Right kidney (tissue), 1 donor: ENCODE measurements around the gene SGSM1.

ENCODE experiments used
- DNase-seq: peaks from one replicate; pipeline ENCODE4 v3.0.0-alpha.2; 2016

The SGSM1 gene

GRCh38 chr22:24806663-24807001 lies 621 bp downstream of the SGSM1 start:
- peak; percentile 24 for DNase-seq

- DNase-seq: peak; percentile 33
Measured at GRCh38 chr22:24807284-24807950, 1.4 kb downstream of the SGSM1 start.

GRCh38 chr22:24809331-24809730 lies 3.3 kb downstream of the SGSM1 start:
- DNase-seq: no peak

DNA sequence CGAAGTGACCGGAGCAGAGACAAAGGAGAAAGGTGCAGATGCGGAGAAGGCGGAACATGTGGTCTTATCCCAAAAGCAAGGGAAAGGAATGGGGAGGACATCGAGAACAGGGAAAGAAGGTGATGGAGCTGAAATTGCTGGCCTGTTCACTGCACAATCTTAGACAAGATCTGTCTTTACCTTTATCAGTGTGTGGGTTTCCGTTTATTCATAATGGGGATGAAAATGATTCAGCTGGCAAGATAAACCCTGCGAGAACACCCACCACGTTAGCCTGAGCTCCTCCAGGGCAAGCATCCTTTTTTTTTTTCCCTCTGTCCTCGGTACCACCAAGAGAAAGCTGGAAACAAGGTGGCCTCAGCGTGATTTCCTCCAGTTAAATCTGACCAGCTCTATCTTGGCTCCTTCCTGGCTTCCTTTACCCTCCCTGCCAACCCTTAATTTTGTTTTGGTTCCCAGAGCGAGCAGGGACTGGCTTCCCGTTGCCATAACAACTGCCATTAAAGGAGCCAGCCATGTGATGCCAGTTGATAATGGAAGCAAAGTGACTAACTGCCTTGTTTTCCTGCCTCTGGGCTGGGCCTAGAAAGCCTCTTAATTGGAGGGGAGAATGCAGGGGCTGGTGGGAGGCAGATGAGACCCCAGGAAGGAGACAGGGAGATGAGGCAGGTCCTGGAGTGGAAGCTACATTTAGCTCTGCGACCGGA lies 4.2 kb downstream of the SGSM1 start:
- DNase-seq: no peak

- no peak for DNase-seq
Measured at GRCh38 chr22:24812950-24813775, 7.2 kb downstream of the SGSM1 start.

GRCh38 chr22:24813861-24814770 lies 8.1 kb downstream of the SGSM1 start:
- no peak for DNase-seq

- no peak for DNase-seq
Measured at GRCh38 chr22:24816806-24817205, 10.8 kb downstream of the SGSM1 start.

DNA sequence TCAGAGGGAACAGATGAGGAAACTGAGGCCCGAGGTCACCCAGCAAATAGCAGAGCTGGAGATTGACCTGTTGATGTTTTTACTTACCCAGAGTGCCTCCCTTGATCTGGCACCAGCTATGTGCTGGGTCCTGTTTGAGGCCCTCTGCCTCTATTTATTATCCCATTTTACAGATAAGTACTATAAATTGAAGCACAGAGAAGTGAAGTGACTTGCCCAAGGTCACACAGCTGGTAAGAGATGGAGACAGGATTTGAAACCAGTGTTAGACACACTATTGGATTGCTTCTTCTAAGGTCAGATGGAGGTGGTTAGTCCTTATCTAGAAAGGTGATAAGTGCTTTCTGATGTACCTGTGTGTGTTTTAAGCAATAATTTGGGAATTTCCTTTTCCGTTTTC lies 13.5 kb downstream of the SGSM1 start:
- no peak for DNase-seq

DNA sequence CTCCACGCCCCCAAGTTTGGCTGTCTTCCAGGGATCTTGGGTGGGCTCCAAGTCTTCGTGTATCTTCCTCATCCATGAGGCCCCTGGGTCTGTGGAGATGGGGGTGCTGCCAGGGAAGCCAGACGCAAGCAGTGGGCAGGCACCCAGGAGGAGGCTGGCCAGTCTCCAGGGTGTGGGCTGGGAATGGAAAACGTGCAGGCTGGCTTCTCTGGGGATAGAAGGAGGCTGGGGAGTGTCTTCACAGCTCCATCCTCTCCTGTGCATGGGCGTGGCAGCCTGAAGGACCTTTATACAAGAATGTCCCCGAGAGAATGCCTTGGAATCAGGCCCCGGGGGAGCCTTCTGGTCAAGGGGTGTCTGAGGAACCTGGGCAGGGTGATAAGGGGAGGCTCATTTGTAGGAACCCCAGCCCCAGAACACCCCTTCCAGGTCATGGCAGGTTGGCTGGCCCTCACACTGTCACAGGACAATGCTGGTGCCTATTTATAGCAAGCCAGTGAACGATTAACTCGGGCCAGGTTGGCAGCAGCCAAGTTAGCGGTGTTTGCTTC lies 14.0 kb downstream of the SGSM1 start:
- DNase-seq: no peak

DNA sequence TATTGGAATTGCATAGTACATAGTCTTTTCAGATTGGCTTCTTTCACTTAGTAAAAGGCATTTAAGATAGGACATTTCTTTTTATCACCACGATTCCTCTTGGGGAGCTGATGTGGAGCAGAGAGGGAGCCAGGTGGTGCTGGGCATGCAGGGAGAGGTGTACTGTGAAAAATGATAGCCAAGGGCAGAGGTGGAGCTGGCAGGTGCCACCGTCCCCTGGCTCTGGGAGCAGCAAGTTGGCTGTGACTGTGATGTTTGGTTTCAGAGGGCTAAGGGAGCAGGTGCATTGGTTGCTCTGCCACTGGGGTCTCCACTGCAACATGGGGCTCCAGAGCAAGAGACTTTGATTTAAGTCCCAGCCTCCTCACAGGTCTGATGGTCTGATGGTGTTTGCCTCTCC lies 16.5 kb downstream of the SGSM1 start:
- DNase-seq: no peak

- no peak for DNase-seq
Measured at GRCh38 chr22:24823787-24824186, 17.8 kb downstream of the SGSM1 start.

DNA sequence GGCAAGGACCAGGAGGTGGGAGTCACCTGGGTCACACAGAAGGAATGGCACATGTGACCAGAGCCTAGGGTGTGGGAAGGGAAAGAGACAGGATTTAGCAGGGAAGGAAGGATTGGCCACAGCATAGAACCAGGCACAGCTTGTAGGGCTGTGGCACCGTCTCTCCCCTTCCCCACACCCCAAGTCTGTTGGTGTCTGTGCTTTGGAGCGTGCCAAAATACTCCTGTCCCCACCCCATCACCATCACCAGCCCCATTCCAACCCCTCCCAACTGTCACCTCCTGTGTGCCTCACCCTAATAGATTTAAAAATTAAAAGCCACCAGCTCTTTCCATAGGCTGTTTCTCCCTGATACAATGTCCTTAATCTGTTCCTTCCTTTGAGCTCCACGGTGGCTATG lies 18.2 kb downstream of the SGSM1 start:
- DNase-seq: no peak

GRCh38 chr22:24824915-24825314 lies 18.9 kb downstream of the SGSM1 start:
- no peak for DNase-seq

GRCh38 chr22:24826710-24827285 lies 20.8 kb downstream of the SGSM1 start:
- DNase-seq: no peak

- no peak for DNase-seq
Measured at GRCh38 chr22:24827296-24827695, 21.3 kb downstream of the SGSM1 start.

GRCh38 chr22:24830205-24830979 lies 24.4 kb downstream of the SGSM1 start:
- no peak for DNase-seq

- DNase-seq: no peak
Measured at GRCh38 chr22:24831687-24832086, 25.7 kb downstream of the SGSM1 start.

GRCh38 chr22:24833881-24834495 lies 28.0 kb downstream of the SGSM1 start:
- no peak for DNase-seq

DNA sequence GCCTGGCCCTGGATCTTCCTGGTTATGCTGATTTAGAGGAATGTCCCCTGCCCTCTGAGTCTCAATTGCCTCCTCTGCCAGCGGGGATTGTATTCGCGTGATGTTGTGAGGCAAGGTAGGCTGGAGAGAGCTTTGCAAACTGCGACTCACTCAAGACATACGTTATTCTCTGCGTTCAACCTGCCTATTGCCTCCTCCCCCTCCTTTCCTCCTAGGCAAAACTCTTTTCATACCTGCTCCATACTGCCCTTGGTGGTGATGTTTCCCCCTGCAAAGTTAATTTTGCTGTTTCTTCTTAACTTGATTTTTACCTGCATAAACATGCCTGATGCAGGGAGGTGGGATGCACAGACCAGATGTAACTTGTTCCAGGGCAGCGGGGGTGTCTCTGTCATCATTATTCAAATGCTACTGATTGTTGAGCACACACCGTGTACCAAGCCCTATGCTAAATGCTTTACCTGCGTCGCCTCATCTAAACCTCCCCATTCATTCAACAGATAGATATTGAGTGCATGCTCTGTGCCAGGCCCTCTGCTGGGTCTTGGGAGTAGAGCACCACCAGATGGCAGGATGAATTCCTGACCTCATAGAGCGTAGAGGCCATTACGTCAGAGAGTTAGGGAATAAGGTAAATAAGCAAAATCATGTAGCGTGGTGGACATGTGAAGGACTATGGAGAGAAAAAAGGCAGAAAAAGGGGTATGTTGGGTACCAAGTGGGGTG lies 29.0 kb downstream of the SGSM1 start:
- DNase-seq: no peak

GRCh38 chr22:24836282-24836681 lies 30.3 kb downstream of the SGSM1 start:
- DNase-seq: no peak
